Pons (tissue), 1 donor: ENCODE data around the gene IPO5.

ENCODE experiments used
- DNase-seq: peaks from one replicate; pipeline ENCODE4 v3.0.0-alpha.2; 2016; ENCODE audit warnings: low spot score

Gene IPO5

GRCh38 chr13:98059276-98059675, 105.8 kb downstream of the IPO5 start:
- no peak for DNase-seq

GRCh38 chr13:98060282-98060681, 106.8 kb downstream of the IPO5 start:
- DNase-seq = no peak

GRCh38 chr13:98065468-98065867, 112.0 kb downstream of the IPO5 start:
- no peak for DNase-seq

- no peak for DNase-seq
These were observed 113.2 kb downstream of the IPO5 start for GRCh38 chr13:98066636-98067035.

GRCh38 chr13:98068521-98068920, 115.0 kb downstream of the IPO5 start:
- no peak for DNase-seq

GRCh38 chr13:98069985-98070384, 116.5 kb downstream of the IPO5 start:
- DNase-seq = no peak

- DNase-seq = no peak
These were observed 117.8 kb downstream of the IPO5 start for GRCh38 chr13:98071316-98071715.

- DNase-seq = no peak
These were observed 119.0 kb downstream of the IPO5 start for GRCh38 chr13:98072476-98072875.
